Calu3 (cell line): Measurements from ENCODE around the gene SERPINF2. TPM values are rescaled to one million over a fixed set of nuclear protein-coding genes. Genes with fewer than 3 reads are reported as not detected.

Source experiments
- BruUV-seq: library from RNA; stranded (reverse); fragments of 400-500 nt; replicated peaks from 2 replicates; lab custom pipeline; 2021; lab: Mats Ljungman, UMichigan
- CTCF ChIA-PET: fragments of 300-600 bp; sonication (Branson Sonifier 250); formaldehyde crosslinking; loops from one replicate; lab custom pipeline; 2022; ENCODE audit warnings: antibody characterized with exemption; lab: Charles Lee
- DNase-seq: peaks from one replicate; pipeline ENCODE4 v3.0.0; 2022
- H3K27ac Mint-ChIP-seq: one replicate; pipeline ENCODE4 v1.8.0; 2022; ENCODE audit warnings: mixed read lengths; ENCODE audit not compliant: unreplicated experiment
- H3K27me3 Mint-ChIP-seq: one replicate; pipeline ENCODE4 v1.8.0; 2022; ENCODE audit warnings: mixed read lengths; ENCODE audit not compliant: unreplicated experiment
- H3K36me3 Mint-ChIP-seq: one replicate; pipeline ENCODE4 v1.8.0; 2022; ENCODE audit warnings: mild to moderate bottlenecking, moderate library complexity, mixed read lengths; ENCODE audit not compliant: insufficient read depth, unreplicated experiment
- H3K4me1 Mint-ChIP-seq: one replicate; pipeline ENCODE4 v1.8.0; 2022; ENCODE audit warnings: mild to moderate bottlenecking, low read depth, mixed read lengths; ENCODE audit not compliant: unreplicated experiment
- H3K4me3 Mint-ChIP-seq: one replicate; pipeline ENCODE4 v1.8.0; 2022; ENCODE audit warnings: mild to moderate bottlenecking, low read depth, moderate library complexity, mixed read lengths; ENCODE audit not compliant: unreplicated experiment
- H3K9me3 Mint-ChIP-seq: one replicate; pipeline ENCODE4 v1.8.0; 2022; ENCODE audit warnings: low read depth, mixed read lengths; ENCODE audit not compliant: unreplicated experiment
- CTCF ChIP-seq: fragments of 200-600 bp; IDR thresholded peaks from one replicate; pipeline ENCODE4 v1.8.0; 2022; ENCODE audit warnings: antibody characterized with exemption; ENCODE audit not compliant: unreplicated experiment
- intact Hi-C: fragments of 100-400 bp; cut with micrococcal nuclease; formaldehyde crosslinking; loops from one replicate; pipeline ENCODE4 v1.10.0; 2022; ENCODE audit not compliant: unreplicated experiment
- total RNA-seq: library from RNA; stranded (reverse); gene quantifications from 2 replicates; pipeline ENCODE4 v1.2.3, GENCODE V29; 2022

SERPINF2 gene
- total RNA-seq, 1 experiment from 2014 or later: 0.76 TPM

GRCh38 chr17:1729966-1730325 lies 12.7 kb upstream of the SERPINF2 start:
- intact Hi-C loops: no loop called here
- H3K4me1 Mint-ChIP-seq: no peaks in the 10 kb centered on the region
- TF ChIP-seq CTCF: no peak
- DNase-seq: no peak
- peaks cover 6% of the 10 kb centered on the region for H3K36me3 Mint-ChIP-seq
- no peaks in the 10 kb centered on the region for H3K27me3 Mint-ChIP-seq
- no peak overlapping the region for H3K4me3 Mint-ChIP-seq
- CTCF ChIA-PET: no interaction called here
- no TSS peak for BruUV-seq
- H3K27ac Mint-ChIP-seq: no peak overlapping the region
- no peaks in the 10 kb centered on the region for H3K9me3 Mint-ChIP-seq

- TF ChIP-seq CTCF: no peak
- Mint-ChIP-seq H3K4me3 (no peak overlapping the region), H3K27me3 (no peaks in the 10 kb centered on the region), H3K27ac (no peak overlapping the region), H3K36me3 (peaks cover under 1% of the 10 kb centered on the region), H3K9me3 (no peaks in the 10 kb centered on the region), H3K4me1 (no peaks in the 10 kb centered on the region)
- intact Hi-C loops: no loop called here
- DNase-seq: no peak
- CTCF ChIA-PET: interaction anchor here (0.6 kb wide), 1 partner anchor 35 kb away, joined by 3 read pairs; no protein-coding TSS in a partner anchor
- no TSS peak for BruUV-seq
Measured at GRCh38 chr17:1730326-1731193, 12.1 kb upstream of the SERPINF2 start.

- intact Hi-C loops: no loop called here
- no peak for TF ChIP-seq CTCF
- H3K4me1 Mint-ChIP-seq: no peaks in the 10 kb centered on the region
- no peak for DNase-seq
- H3K4me3 Mint-ChIP-seq: no peak overlapping the region
- H3K9me3 Mint-ChIP-seq: no peaks in the 10 kb centered on the region
- H3K27me3 Mint-ChIP-seq: no peaks in the 10 kb centered on the region
- no peaks in the 10 kb centered on the region for H3K36me3 Mint-ChIP-seq
- CTCF ChIA-PET: interaction anchor here (0.6 kb wide), 1 partner anchor 34 kb away, joined by 3 read pairs; no protein-coding TSS in a partner anchor
- no peak overlapping the region for H3K27ac Mint-ChIP-seq
- no TSS peak for BruUV-seq
Measured at GRCh38 chr17:1731194-1731506, 11.5 kb upstream of the SERPINF2 start.

GRCh38 chr17:1732241-1732832 lies 10.3 kb upstream of the SERPINF2 start:
- TF ChIP-seq CTCF: no peak
- CTCF ChIA-PET: no interaction called here
- no TSS peak for BruUV-seq

More at GRCh38 chr17:1732241-1732832, 10.3 kb upstream of the SERPINF2 start:
- intact Hi-C loops: no loop called here
- Mint-ChIP-seq H3K36me3 (no peaks in the 10 kb centered on the region), H3K9me3 (no peaks in the 10 kb centered on the region), H3K4me1 (no peaks in the 10 kb centered on the region), H3K27me3 (no peaks in the 10 kb centered on the region), H3K27ac (no peak overlapping the region), H3K4me3 (no peak overlapping the region)
- no peak for DNase-seq
